ENCODE results near the gene PSME4.

- no peak for TF ChIP-seq CTCF (IDR thresholded peaks at IDR 0.05)
- no peak for TF ChIP-seq POLR2A (IDR thresholded peaks at IDR 0.05)
Observed at GRCh38 chr2:53881986-53882385, 88.8 kb downstream of the PSME4 start.
